ENCODE results near the gene RAB26.

Gene RAB26

GRCh38 chr16:2163211-2163881 lies 14.9 kb downstream of the RAB26 start:
- no peak for DNase-seq

- DNase-seq, result no peak
Observed at GRCh38 chr16:2165861-2166260, 17.4 kb downstream of the RAB26 start.

GRCh38 chr16:2166263-2167067 lies 18.0 kb downstream of the RAB26 start:
- no peak for DNase-seq

- no peak for DNase-seq
Observed at GRCh38 chr16:2167068-2167638, 18.7 kb downstream of the RAB26 start.

- DNase-seq, result no peak
Observed at GRCh38 chr16:2170080-2170479, 21.7 kb downstream of the RAB26 start.

- DNase-seq, result no peak
Observed at GRCh38 chr16:2170587-2171435, 22.4 kb downstream of the RAB26 start.

GRCh38 chr16:2171601-2172178 lies 23.3 kb downstream of the RAB26 start:
- DNase-seq, result no peak

- no peak for DNase-seq
Observed at GRCh38 chr16:2172688-2173335, 24.4 kb downstream of the RAB26 start.

GRCh38 chr16:2173366-2173765 lies 24.9 kb downstream of the RAB26 start:
- DNase-seq, result no peak

GRCh38 chr16:2173916-2174315 lies 25.5 kb downstream of the RAB26 start:
- no peak for DNase-seq

GRCh38 chr16:2174396-2175131 lies 26.1 kb downstream of the RAB26 start:
- DNase-seq, result no peak

- DNase-seq, result no peak
Observed at GRCh38 chr16:2175454-2175853, 27.0 kb downstream of the RAB26 start.

- DNase-seq, result no peak
Observed at GRCh38 chr16:2176047-2176446, 27.6 kb downstream of the RAB26 start.

GRCh38 chr16:2177101-2177500 lies 28.7 kb downstream of the RAB26 start:
- DNase-seq, result no peak

- no peak for DNase-seq
Observed at GRCh38 chr16:2177561-2177960, 29.1 kb downstream of the RAB26 start.

GRCh38 chr16:2178321-2179106 lies 30.1 kb downstream of the RAB26 start:
- no peak for DNase-seq

GRCh38 chr16:2179107-2179501 lies 30.7 kb downstream of the RAB26 start:
- DNase-seq, result no peak

GRCh38 chr16:2179576-2179975 lies 31.2 kb downstream of the RAB26 start:
- DNase-seq, result no peak

GRCh38 chr16:2180461-2180860 lies 32.0 kb downstream of the RAB26 start:
- DNase-seq, result no peak

All from activated T-cell treated with anti-CD3 and anti-CD28 coated beads for 4 hours (primary cell).